NCI-H526 (cell line): ENCODE results near the gene ADK.
A peak's percentile ranks its signal among the peaks of the same experiment; 100 is the strongest.

ENCODE experiments used
- DNase-seq, 2 experiments: peaks; one replicate each; lab custom pipeline; 2025; lab: John Stamatoyannopoulos, UW

ADK gene

DNA sequence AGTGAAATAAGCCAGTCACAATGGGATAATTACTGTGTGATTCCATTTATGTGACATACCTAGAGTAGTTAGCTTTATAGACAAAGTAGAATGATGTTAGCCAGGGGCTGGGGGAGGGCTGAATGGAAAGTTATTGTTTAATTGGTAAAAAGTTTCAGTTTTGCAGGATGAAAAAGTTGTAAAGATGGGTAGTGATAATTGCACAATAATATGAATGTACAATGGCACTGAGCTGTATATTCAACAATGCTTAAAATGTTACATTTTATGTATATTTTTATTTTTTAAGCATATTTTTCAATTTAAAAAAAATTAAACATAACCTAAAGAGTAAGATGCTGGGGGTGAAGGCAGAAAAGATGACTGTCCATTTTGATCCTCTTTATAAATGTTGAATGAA, 459.3 kb downstream of the ADK start:
- DNase-seq = no peak

DNA sequence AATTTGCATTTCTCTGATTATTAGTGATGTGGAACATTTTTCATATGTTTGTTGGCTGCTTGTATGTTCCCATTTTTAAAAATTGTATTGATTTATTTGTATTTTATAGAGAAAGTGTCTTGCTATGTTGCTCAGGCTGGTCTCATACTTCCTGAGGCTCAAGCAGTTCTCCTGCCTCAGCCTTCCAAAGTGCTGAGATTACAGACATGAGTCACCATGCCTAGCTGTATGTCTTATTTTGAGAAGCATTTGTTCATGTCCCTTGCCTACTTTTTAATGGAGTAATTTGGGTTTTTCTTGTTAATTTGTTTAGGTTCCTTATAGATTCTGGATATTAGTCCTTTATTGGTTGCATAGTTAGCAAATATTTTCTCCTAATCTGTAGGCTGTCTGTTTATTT, 461.2 kb downstream of the ADK start:
- DNase-seq = no peak

GRCh38 chr10:74620626-74621025, 469.6 kb downstream of the ADK start:
- DNase-seq = no peak

DNA sequence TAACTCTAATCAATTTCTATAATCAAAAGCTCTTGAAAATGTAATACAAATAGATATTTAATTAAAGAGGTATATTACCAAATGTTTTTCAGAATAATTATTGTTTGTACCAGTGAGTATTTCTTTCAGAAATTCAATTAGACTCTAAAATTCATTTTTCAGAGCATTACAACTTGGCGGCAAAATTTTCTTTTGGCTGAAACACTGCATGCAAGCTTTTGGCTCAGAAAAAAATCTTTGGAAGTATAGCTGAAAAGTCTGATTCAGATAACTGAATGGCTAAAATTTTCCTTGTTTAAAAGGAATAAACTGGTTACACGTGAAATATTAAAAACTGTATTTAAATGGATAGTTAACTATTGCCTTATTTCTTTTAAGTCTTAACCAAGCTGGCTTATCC, 472.8 kb downstream of the ADK start:
- DNase-seq = no peak

DNA sequence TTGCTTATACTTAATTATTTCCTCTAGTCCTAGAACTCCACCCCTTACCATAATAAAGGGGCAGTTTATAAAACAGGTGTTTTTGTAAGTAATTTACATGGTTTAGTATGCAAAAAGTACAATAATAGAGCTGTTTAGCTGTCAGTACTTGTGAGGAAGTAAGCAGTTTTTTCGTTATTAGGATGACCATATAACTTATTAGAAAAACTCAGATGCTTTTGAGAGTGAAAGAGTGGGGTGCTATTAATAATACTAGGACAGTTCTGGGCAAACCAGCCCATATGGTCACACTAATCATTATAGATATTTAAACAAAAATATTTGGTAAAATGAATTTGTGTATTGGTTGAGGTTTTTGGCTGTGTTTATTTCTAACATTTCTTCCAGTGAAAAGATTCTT, 473.5 kb downstream of the ADK start:
- DNase-seq = no peak

GRCh38 chr10:74628136-74628535, 477.1 kb downstream of the ADK start:
- DNase-seq = no peak

GRCh38 chr10:74634995-74635536, 484.0 kb downstream of the ADK start:
- no peak for DNase-seq

DNA sequence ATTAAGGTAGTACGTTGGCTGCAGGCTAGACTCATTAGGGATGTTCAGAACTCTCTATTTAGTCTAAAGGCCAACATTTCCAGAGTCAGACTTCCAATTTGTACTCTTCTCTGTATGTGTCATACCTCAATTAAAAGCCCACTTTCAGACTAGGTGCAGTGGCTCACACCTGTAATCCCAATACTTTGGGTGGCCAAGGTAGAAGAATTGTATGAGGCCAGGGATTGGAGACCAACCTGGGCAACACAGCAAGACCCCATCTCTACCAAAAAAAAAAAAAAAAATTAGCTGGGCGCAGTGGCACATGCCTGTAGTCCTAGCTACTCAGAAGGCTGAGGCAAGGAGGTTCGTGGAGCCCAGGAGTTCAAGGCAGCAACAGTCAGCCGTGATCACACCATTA, 484.6 kb downstream of the ADK start:
- no peak for DNase-seq

GRCh38 chr10:74637685-74638084, 486.7 kb downstream of the ADK start:
- no peak for DNase-seq

DNA sequence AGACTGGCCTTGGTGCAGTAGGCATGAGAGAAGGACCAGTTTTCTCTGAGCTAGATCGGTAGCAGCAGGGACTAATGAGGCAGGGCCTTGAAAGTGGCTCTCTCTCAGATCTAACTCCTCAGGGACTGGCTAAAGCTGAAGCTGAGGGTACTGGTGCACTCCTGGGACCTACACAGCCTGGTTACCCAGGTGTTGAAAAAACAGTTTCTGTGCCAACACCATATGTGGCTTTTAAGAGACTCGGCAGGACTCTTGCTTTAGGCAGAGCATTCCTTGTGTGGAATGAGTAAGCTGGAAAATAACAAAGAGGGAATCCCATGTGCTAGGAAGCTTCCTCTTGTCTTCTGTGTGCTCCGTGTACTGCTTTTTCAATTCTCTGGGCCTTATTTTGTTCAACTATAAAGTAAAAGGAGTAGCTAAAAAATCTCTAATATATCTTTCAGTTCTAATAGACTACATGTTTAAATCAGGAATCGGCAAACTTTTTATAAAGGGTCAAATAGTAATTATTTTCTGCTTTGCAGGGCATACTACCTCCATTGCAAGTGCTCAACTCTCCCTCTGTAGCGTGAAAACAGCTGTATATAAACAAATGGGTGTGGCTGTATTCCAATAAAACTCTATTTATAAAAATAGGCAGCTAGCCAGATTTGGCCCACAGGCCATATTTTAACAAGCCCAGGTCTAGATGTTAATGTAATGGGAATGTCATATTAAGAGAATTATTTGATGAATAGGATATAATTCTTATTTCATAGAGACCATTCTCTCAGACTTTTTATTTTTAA, 489.3 kb downstream of the ADK start:
- DNase-seq = no peak

GRCh38 chr10:74641659-74642058, 490.6 kb downstream of the ADK start:
- no peak for DNase-seq

DNA sequence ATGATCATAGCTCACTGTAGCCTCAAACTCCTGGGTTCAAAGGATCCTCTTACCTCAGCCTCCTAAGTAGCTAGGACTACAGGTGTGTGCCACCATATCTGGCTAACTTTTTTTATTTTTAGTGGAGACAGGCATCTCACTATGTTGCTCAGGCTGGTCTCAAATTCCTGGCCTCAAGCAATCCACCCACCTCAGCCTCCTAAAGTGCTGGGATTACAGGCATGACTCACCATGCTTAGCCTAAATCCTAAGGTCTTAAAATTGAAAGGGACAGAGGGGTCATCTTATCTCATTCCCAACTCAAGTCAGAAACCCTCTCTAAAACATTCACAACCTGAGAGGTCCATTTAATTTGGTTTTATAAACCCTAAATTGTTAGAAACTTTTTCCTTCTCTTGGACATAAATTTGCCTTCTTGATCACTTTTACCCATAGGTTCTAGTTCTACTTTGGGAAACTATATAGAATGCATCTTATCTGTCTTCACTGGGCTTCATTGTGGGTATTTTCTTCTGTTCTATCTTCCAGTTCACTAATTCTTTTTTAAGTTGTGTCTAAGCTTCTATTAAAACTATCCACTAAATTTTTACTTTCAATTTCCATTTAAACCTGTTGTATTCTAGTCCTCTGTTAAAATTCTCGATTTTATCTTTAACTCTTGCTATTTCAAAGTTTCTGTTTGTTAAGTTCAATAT, 492.0 kb downstream of the ADK start:
- DNase-seq = no peak

GRCh38 chr10:74643596-74643975, 492.6 kb downstream of the ADK start:
- no peak for DNase-seq

- no peak for DNase-seq
Measured at GRCh38 chr10:74644738-74645137, 493.7 kb downstream of the ADK start.

DNA sequence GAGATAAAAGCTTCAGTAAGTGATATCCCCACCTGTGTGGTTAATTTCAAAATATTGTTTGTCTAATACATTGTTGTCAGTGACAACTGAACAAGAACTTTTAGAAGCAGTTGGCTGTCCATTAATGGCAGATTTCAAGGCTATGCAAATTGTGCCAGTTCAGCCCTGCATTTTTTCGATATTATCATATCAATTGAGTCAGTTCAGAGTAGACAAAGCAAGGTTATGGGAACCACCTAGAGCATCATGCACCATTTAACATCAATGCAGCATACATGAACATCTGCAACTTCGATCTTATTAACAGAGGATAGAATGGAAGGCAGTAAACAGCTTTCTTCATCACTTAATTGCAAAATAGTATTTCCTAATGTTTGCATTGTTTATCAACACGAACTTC, 494.7 kb downstream of the ADK start:
- peak; percentile 0 to 2 for DNase-seq

DNA sequence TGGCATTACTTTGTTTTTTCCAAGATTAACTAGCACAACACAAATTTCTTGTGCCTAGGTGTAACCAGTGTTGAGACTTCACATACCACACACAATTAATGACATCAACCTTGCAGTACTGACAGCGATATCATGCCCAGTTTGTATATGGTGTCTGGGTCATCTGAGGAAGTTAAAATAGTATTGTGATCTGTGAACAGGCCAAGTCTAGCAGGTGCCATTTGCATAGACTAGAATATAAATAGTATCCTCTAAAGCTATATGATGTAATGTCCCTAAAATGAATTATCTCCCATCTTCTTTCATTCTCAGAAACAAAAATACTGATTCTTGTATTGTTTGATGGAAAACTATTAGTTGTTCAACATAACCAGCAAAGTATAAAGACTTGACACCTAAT, 499.6 kb downstream of the ADK start:
- DNase-seq = no peak

- DNase-seq = no peak
Measured at GRCh38 chr10:74651565-74651964, 500.5 kb downstream of the ADK start.

GRCh38 chr10:74652664-74653063, 501.6 kb downstream of the ADK start:
- no peak for DNase-seq

DNA sequence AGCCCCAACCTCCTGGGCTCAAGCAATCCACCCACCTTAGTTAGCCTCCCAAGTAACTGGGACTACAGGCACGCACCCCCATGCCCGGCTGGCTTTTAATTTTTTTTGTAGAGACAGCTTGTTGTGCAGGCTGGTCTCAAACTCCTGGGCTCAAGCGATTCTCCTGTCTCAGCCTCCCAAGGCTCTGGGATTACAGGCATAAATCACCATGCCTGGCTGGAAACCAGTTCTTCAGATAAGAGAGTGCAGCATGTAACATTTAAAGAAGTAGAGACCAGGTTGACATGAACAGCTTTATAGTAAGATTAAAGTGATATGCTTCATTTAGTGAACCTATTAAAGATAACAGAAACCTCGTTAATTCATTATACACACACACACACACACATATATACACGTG, 507.5 kb downstream of the ADK start:
- DNase-seq = no peak

GRCh38 chr10:74662635-74663034, 511.6 kb downstream of the ADK start:
- no peak for DNase-seq

DNA sequence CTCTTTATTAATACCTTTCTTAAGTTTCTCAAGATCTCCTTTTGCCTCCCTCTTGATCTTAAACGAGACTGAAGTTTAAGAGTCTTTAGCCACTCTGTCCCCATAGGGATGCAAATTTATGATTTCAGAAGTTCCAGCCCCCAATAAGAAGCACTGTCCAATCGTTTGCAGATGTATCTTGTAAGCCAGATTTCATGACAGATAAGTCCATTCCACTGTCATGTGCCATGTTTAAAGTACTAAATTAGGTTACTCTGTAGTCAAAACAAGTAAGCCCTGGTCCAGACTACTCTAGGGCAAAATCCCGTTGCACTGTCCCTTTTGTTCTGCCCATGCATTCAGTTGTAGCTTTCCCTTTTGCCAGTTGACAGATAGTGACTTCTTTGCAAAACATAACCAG, 518.2 kb downstream of the ADK start:
- no peak for DNase-seq

DNA sequence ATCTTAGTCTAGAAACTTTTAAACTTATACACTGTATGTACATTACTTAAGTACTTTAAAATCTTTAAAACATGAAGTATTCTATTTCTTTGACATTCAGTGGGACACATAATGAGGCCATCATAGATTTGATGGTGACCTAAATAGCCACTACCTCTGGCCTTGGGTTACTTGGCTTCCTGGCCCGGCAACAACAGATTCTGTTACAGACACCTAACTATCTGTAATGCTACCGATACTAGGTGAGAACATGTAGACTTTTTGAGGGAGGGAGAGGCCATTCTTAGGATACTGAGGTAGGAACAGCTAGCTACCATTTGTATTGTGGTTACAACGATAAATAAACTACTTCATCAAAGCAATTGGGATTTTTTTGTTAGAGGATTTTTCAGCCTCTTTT, 520.7 kb downstream of the ADK start:
- no peak for DNase-seq

DNA sequence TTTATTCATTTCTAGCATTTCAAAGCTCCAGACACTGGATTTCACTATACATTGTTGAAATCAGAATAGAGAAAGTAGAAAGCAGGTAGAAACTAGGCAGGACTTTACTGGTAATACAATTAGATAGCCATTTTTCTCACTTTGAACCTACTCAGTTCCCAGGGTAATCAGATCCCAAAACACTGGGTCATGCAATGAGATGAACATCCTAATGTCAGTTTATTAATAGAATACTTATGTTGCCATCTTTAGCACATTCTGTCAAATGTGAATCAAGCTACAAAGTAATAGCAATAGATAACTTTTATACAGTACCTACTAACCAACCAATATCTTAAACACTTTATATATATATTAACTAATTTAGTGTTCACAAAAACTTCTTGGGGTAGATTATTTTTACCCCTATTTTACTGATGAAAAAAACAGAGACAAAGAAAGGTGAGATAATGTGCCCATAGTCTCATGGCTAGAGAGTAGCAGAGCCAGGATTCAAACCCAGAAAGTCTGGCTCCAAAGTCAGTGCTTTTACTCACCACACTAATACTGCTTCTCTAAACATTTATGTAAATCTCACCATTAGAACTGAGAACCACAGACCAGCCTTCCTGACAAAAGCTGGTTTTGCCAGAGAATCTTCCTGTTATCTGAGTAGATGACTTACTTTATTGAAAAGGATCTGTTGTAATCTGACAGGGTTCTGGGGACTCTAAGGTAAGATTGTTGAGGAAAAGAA, 521.6 kb downstream of the ADK start:
- DNase-seq = no peak
